HK-2 (cell line): ENCODE measurements around the gene KATNB1.

ENCODE experiments used
- DNase-seq: peaks from one replicate; pipeline ENCODE4 v3.0.0-alpha.2; 2018; ENCODE audit not compliant: unreplicated experiment

The KATNB1 gene, protein sequence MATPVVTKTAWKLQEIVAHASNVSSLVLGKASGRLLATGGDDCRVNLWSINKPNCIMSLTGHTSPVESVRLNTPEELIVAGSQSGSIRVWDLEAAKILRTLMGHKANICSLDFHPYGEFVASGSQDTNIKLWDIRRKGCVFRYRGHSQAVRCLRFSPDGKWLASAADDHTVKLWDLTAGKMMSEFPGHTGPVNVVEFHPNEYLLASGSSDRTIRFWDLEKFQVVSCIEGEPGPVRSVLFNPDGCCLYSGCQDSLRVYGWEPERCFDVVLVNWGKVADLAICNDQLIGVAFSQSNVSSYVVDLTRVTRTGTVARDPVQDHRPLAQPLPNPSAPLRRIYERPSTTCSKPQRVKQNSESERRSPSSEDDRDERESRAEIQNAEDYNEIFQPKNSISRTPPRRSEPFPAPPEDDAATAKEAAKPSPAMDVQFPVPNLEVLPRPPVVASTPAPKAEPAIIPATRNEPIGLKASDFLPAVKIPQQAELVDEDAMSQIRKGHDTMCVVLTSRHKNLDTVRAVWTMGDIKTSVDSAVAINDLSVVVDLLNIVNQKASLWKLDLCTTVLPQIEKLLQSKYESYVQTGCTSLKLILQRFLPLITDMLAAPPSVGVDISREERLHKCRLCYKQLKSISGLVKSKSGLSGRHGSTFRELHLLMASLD

DNA sequence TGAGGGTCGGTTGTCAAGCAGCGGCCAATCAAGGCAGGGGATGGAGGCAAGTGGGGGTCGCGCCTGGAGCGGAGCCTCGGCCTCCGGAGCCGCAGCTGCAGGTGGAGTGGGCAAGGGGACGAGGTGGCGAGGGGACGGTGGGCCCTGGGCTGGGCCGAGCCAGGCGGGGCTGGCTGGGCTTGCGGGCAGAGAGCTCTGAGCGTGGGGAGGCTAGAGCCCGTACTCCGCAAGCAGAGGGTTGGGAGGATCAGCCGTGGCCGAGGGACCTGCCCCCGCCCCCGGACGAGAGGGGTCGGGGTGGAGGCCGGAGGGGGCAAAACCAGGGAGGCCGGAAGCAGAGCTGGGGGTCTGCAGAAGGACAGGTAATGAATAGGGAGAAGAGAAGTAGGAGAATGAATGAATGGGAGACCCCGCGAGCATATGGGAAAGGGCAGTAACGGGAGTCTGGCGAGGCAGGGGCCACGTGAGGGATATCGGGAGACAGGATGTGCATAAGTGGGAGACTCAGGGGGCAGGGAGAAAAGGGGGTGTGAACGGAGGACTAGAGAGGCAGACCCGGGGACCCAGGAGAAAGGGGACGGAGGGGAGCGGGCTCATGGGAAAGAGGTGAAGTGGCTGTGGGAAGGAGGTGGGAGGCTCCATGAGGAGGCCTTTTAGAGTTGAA, at the start of gene KATNB1:
TSS of gene KATNB1 (plus strand) at position 16 of the 664 bp plus-strand sequence. CDS start 1,474 bp downstream, outside the sequence.
- no peak for DNase-seq

DNA sequence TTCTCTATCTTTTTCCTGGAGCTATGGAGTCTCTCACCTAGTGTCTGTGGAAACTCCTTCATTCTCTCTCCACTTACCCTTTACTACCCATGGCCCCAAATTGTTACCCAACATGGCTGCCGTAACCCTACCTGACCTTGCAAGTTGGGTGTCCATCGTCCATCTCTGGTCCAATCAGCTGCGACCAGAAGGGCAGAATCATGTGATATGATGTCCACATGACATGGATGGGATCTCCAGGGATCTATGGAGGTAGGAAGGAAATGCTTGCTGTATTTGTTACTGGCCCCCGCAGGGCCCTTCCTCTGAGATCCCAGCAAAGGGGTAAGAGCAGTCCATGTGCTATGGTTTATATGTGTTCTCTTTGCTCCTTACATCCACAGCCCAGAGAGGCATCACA, 49.0 kb upstream of the KATNB1 start:
- no peak for DNase-seq

DNA sequence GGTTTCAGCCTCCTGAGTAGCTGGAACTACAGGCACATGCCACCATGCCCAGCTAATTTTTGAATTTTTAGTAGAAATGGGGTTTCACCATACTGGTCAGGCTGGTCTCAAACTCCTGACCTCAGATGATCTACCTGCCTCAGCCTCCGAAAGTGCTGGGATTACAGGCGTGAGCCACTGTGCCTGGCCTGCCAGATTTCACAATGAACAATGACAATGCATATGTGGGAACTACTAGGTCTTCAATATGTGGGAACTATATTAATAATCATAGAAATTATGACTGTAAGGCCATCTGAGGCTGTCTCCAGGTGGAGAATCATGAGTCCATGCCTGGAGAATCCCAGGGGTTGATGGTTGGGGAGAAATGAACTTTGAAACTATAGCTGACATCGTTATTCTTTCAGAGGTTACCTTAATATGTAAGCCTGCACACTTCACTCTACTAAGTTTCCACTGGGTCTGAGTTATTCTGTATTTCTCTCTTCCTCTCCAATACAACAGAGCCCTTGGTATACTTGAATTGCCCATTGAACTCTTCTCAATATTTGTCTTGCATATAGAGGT, 48.1 kb upstream of the KATNB1 start:
- no peak for DNase-seq

DNA sequence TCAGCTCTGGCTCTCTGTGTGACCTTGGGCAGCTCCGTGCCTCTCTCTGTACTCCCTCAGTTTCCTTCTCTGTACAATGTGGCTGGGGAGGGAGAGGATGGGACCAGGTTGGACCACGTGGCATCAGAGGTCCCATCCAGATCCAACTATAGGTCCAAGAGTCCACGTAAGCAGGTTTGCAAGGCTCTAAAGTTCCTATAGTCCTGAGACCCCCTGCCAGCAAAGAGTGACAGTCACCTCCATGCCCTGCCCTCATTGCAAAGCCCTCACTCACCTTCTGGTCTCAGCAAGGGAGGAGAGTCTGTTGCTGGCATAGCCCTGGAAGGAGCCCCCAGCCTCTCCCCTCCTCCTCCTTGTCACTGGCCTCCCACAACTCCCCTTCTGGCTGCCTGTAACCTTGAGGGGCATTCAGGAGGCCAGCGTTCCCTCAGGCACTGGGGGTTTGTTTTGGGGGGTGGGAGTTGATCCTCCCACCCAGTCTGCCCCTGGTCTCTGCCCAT, 47.0 kb upstream of the KATNB1 start:
- DNase-seq: no peak

DNA sequence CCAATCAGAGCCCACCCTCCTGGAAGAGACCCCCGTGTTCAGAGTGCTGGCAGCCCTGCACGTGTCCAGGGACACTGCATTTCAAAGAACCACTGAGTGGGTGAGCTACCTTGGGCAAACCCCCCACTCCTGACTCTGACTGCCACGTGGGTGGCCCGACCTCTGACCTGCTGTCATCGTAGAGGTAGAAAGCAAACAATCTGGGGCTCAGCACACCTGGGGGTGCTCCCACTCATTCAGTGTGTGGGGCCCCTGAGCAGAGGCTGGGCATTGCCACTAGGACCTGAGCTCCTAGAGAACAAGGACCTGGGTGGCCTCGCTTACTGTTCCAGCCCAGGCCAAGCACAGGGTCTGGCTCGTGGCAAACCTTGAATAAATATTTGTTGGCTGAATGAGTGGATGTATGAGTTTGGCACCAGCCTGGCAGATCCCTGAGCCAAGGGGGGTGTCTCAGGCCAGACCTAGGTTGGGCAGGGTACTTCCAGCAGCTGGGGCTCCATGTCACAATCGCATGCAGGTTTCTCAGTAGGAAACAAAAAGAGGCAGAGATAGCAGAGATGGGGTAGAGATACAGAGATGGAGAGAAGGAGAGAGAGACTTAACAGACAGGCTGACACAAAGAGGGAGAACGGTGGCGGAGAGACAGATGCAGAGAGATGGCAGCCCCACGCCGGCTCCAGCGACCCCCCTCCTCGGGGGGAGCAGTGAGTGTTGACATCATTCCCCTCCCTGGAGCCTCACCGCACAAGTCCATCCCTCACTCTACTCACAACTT, 46.4 kb upstream of the KATNB1 start:
- no peak for DNase-seq

DNA sequence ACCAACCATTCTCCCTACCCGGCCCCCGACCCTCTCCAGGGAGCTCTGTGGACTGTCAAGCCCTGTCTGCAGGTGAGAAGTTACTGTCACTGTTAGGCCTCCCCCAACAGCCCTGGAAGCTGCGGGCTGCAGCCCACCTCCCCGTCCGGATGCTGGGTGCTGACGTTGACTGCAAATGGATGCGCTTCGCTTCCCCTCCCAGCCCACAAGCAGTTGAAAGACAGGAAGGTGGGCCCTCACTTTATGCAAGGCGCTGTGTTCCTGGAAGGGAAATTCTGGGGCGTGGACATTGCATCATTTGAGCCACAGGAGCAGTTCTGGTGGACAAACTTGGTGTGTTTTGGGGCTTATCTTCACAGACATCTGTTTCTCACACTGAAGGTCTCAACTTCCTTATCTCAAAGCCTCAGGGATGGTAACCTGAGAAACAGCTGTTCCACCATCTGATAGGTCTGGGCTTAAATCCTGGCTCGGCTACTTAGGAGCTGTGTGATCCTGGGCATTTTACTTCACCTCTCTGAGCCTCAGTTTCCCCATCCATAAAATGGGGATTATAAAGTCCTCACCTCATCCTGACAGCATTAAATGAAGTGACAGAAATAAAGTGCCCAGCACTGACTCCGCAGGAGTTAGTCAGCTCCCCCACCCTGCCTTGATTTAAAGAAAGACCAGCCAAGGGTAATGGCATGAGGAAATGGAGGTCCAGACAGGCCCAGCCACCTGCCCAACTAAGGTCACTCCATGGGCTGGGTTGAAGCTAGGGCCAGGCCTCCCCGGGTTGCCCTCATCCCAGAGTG, 45.6 kb upstream of the KATNB1 start:
- DNase-seq: no peak

DNA sequence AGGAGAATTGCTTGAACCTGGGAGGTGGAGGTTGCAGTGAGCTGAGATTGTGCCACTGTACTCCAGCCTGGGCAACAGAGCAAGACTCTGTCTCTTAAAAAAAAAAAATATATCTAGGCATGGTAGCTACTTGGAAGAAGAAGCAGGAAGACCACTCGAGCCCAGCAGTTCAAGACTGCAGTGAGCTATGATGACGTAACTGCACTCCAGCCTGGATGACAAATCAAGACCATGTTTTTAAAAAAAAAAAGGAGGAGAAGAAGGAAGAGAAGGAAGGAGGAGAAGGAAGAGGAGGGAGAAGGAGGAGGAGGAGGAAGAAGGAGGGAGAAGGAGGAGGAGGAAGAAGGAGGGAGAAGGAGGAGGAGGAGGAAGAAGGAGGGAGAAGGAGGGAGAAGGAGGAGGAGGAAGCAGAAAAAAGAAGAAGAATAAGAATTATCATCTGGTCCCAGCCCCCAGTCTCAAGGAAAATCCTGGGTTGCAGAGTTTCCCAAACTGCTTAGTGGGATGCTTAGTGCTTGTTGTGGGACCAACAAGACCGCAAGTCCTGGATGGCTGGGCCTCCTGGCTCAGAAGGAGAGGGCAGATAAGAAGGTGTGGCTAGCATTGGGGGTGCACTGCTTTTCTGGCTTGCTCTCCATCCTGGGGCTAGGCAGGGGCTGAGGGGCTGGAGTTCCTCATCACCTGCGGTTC, 44.6 kb upstream of the KATNB1 start:
- no peak for DNase-seq

DNA sequence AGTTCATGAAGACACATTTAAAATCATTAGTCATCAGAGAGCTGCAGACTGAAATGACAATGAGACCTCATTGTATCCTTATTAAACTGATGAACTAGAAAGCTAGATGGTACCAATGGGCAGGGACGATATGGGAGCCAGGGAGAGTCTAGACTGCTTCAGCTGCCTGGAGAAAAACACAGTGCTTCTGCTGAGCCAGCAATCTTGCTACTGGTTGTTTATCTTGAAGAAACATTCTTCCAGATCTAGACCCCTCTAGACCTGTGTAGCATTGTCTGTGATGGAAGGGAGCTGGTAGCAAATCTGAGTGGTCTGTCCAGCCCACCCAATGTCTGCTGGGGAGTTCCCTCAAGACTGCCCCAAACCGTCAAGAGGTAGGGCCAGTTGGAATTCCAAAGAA, 42.9 kb upstream of the KATNB1 start:
- no peak for DNase-seq

DNA sequence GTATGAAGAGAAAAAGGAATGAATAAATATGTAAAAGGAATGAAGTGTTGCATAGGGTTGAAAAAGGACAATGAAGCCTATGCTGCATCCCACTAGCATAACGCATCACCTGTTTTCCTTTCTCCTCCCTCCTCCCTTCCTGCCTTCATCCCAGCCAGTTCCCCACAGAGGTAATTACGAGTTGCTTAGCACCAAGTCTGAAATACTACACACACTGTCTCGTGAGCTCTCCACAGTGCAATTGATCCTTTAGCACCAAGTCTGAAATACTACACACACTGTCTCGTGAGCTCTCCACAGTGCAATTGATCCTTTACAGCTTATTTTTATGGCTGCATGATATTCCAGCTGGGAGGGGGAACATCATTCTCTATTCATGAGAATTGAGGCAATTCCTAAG, 42.0 kb upstream of the KATNB1 start:
- DNase-seq: no peak

DNA sequence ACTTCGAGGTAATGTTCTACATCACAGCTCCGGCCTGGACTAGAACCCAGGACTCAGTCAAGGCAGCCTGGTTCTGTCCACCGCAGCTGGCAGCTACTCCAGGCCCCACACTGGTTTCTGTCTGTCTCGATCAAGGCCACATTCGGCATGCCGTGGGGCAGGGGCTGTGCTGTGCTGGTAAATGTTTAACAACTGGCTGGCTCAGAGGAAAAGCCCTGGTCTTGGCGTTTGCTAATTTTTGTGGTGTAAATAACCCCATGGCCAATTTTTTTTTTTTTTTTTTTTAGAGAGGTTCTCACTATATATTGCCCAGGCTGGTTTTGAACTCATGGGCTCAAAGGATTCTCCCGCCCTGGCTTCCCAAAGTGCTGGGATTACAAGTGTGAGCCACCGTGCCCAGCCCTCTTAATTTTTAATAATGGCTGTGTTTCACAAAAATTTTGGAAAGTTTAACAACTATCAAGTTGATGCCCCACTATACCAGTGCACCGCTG, 41.3 kb upstream of the KATNB1 start:
- DNase-seq: peak; percentile 7

DNA sequence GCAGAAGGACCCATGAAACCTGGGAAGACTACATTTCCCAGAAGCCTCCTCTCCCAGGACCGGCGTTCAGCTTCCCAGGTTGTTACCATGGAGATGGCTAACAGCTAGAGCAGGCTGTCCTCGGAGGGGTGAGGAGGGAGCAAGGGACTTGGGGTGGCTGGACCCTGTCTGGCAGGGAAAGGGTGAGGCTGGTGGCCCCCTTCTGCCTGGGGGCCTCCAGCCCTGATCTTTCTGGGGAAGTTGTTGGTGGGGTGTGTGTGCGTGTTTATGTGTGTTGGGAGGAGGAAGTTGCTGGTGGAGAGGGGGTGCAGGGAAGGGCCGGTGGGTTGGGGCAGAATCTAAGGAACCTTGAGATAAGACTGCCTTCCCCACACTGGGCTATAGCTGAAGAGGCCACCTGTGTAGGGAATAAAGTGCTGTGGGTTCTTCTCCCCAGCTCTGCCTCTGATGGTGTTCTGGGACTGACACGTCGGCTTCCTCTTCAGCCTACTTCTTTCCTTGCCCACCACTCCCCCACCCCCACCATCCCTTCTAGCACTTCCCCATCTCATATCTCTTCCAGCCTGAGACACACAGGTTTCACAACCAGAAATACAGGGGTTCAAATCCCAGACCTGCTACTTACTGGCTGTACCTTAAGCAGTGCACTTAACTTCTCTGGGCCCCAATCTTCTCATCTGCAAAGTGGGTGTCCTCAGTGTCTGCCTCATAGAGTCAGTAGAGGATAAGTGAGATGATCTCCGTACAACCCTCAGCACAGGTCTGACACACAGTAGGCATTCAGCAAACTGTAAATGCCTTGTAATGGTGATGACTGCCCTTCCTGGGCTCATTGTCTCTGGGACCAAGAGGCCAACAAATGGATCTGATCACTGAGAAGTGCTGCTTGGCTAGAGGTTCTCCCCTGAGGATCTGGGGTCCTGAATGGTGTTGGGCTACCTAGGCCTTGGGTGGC, 40.6 kb upstream of the KATNB1 start, which contains the start of gene DRC7:
TSS of gene DRC7 (plus strand) at position 82 of the 955 bp plus-strand sequence. CDS start 3,144 bp downstream, outside the sequence.
- DNase-seq: peak; percentile 30

DNA sequence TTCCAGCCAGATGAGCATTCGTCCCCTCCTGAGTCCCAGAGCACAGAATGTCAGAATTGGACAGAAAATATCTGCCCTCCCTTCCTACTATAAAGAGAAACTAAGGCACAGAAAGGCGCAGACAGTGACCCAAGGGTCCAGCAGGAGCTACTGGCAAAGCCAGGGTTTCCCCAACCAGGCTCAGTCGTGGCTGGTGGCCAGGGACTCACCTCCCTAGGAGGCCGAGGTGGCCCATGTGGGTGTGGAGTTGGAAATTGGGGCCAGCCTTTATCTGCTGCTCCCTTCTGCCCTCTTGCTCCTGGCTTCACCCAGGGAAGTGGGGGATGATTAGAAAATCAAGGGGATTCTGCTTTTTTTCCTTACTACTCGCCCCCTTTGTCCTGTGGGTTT, 39.9 kb upstream of the KATNB1 start:
- no peak for DNase-seq

DNA sequence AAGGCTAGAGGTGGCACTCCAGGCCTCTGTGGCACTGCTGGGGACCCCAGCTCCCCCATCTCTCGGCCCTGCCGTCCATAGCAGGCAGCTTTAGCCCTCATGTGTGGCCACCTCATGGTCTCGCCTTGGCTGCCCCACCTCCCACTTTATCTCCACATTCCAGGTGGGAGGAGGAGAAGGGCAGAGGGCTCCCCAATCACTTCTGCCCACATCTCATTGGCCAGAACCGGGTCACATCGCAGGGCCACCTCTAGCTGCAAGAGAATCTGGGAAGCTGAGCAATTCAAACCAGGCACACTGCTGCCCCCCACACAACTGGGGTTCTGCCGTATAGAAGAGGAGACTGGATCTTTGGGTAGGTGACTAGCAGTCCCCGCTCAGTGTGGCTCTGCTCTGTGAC, 39.3 kb upstream of the KATNB1 start:
- DNase-seq: no peak

DNA sequence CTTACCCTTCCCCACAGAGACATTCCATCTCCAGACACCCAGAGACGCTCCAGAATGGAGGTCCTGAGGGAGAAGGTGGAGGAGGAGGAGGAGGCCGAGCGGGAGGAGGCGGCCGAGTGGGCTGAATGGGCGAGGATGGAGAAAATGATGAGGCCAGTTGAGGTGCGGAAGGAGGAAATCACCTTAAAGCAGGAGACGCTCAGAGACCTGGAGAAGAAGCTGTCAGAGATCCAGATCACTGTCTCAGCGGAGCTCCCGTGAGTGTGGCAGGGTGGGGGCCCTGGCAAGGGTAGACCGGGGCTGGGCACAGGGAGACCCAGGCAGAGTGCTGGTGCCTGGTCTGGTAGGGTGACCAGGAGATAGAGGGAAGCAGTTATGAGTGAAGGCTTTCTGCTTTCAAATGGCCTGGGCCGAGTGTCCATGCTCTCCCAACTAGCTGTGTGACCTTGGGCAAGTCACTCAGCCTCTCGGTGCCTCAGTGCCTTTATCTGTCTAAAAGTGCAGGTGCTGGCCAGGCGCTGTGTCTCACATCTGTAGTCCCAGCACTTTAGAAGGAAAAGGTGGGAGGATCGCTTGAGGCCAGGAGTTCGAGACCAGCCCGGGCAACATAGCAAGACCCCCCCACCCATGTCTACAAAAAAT, 37.6 kb upstream of the KATNB1 start:
- no peak for DNase-seq

DNA sequence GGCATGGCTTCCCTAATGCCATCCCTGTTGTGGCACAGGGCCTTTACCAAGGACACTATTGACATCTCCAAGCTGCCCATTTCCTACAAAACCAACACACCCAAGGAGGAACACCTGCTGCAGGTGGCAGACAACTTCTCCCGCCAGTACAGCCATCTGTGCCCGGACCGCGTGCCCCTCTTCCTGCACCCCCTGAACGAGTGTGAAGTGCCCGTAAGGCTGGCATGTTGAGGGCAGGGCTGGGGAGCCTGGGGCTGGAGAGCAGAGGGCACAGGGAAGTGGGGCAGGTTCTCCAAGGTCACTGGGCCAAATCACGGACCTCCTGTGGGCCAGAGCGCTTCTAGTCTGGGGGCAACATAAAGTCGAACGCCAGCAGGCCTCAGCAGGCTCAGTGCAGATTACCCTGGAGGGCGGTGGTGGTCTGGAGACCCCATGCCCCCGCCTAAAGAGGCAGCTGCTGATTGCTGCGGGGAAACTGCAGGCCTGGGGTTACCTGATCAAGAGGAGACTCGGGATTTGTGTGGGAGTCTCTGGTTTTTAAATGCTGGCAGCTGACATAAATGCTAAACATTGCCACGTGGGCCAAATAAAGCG, 36.7 kb upstream of the KATNB1 start:
- DNase-seq: no peak

DNA sequence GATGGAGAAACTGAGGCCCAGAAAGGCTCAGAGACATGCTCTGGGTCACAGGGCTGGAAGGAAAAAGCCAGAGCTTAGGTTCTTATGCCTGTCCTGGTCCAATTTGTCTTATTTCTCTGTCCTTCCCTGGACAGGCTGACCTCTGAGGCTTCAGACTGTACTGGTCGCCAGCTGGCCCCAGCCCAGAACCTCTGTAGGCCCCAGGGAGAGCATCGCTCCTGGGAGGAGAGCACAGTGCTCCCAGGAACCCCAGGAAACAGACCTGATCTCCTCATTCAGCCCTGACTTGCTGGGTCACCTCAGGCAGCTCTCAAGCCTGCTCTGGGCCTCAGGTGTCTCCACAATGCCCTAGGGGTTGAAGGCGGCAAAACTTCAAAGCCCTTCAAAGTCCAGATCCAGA, 36.1 kb upstream of the KATNB1 start:
- DNase-seq: no peak

DNA sequence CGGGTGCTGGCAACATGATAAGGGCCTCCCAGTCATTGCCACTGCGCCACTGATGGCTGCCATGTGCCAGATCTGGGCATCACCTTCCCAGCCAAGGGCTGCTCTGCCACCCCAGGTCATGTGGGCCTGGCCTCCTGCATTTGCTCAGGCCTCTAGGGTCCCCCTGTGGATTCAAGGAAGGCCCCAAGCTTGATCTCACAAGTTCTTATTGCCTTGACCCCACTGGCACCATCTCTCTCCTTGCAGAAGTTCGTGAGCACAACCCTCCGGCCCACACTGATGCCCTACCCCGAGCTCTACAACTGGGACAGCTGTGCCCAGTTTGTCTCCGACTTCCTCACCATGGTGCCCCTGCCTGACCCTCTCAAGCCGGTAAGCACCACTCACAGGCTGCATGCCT, 35.7 kb upstream of the KATNB1 start:
- no peak for DNase-seq
